Subcutaneous adipose tissue (tissue), 4 donors: ENCODE data around the gene LCOR. TPM values are rescaled to one million over a fixed set of nuclear protein-coding genes. Genes with fewer than 3 reads are reported as not detected.

Experiments
- total RNA-seq, 4 donors: library from RNA; depleted of rRNA; stranded (reverse); fragments of >200 nt; gene quantifications; one replicate each; pipeline ENCODE4 v1.1.0, GENCODE V29; 2016
- TF ChIP-seq, protein P1 (sequence below): fragments of 450-650 bp; IDR thresholded peaks from one replicate; pipeline ENCODE4 v1.5.1; 2016; ENCODE audit warnings: low read depth, mild to moderate bottlenecking, control low read depth, antibody characterized with exemption, moderate library complexity

The LCOR gene
- total RNA-seq, 4 donors from 2014 or later: 23.6 to 45.2 (median 32.9) TPM

DNA sequence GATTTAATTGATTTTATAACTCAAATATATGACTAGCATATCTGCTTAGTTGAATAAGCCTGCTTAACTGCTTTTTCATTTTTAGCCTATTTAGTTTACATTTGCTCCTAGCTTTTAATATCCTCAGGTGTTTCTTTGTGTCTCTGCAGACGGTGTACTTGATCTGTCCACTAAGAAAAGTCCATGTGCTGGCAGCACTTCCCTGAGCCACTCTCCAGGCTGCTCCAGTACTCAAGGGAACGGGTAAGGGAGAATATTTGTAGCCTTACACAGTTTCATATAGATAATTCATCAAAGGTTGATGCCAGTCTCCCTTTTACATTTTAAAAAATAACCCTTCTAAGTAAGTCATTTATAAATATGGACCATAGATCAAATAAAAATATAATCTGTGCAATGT lies 119.9 kb downstream of the LCOR start:
- TF ChIP-seq, protein P1, sequence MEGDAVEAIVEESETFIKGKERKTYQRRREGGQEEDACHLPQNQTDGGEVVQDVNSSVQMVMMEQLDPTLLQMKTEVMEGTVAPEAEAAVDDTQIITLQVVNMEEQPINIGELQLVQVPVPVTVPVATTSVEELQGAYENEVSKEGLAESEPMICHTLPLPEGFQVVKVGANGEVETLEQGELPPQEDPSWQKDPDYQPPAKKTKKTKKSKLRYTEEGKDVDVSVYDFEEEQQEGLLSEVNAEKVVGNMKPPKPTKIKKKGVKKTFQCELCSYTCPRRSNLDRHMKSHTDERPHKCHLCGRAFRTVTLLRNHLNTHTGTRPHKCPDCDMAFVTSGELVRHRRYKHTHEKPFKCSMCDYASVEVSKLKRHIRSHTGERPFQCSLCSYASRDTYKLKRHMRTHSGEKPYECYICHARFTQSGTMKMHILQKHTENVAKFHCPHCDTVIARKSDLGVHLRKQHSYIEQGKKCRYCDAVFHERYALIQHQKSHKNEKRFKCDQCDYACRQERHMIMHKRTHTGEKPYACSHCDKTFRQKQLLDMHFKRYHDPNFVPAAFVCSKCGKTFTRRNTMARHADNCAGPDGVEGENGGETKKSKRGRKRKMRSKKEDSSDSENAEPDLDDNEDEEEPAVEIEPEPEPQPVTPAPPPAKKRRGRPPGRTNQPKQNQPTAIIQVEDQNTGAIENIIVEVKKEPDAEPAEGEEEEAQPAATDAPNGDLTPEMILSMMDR: no peak

DNA sequence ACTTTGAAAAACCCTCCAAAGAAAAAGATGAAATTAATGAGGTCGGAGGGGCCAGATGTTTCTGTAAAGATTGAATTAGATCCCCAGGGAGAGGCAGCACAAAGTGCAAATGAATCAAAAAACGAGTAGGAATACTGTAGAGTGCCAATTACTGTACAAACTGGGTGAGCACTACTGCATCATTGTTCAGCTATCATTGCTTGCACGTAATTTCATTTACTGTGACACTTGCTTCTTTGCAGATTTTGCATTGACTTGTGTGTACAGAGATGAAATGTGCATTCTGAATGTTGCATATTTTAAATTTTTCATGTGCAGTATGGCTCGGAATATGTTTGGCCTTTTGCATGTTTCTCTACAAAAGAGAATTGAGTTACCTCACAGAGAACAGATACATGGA lies 123.7 kb downstream of the LCOR start:
- TF ChIP-seq, protein P1: no peak

- TF ChIP-seq, protein P1: no peak
Measured at GRCh38 chr10:96958071-96958470, 126.0 kb downstream of the LCOR start.

GRCh38 chr10:96959733-96960132 lies 127.6 kb downstream of the LCOR start:
- TF ChIP-seq, protein P1: no peak

- TF ChIP-seq, protein P1: no peak
Measured at GRCh38 chr10:96960872-96961271, 128.8 kb downstream of the LCOR start.

GRCh38 chr10:96964131-96964530 lies 132.0 kb downstream of the LCOR start:
- TF ChIP-seq, protein P1: no peak

GRCh38 chr10:96967847-96968246 lies 135.7 kb downstream of the LCOR start:
- TF ChIP-seq, protein P1: no peak
